OCI-LY7 (cell line): Measurements from ENCODE around the gene MYLIP. TPM values are rescaled to one million over a fixed set of nuclear protein-coding genes. Genes with fewer than 3 reads are reported as not detected.

Source experiments
- BruUV-seq: library from RNA; stranded (reverse); fragments of 400-500 nt; replicated peaks from 2 replicates; lab custom pipeline; 2021; lab: Mats Ljungman, UMichigan
- CTCF ChIA-PET: fragments of 300-600 bp; sonication (Branson Sonifier 250); formaldehyde crosslinking; loops from one replicate; lab custom pipeline; 2022; ENCODE audit warnings: antibody characterized with exemption; ENCODE audit not compliant: unreplicated experiment; lab: Charles Lee
- POLR2A ChIA-PET: fragments of 300-600 bp; sonication (Branson Sonifier 250); formaldehyde crosslinking; loops from one replicate; lab custom pipeline; 2022; ENCODE audit warnings: antibody characterized with exemption; lab: Charles Lee
- DNase-seq: peaks from one replicate; pipeline ENCODE4 v3.0.0-alpha.2; 2015; ENCODE audit warnings: low spot score
- H2AFZ ChIP-seq: fragments of 200-600 bp; sonication (generic), shearing (Covaris generic); 2 replicates; pipeline ENCODE4 v1.6.1; 2014; ENCODE audit warnings: mild to moderate bottlenecking, antibody characterized with exemption, low read length, moderate library complexity
- H3K27ac ChIP-seq: fragments of 200-600 bp; sonication (generic); 2 replicates; pipeline ENCODE4 v1.5.1; 2014; ENCODE audit warnings: mixed run types, low read depth, mild to moderate bottlenecking, moderate library complexity, low read length, inconsistent platforms; ENCODE audit not compliant: poor library complexity, severe bottlenecking
- H3K36me3 ChIP-seq: fragments of 200-600 bp; sonication (generic); 2 replicates; pipeline ENCODE4 v1.6.1; 2014; ENCODE audit warnings: mild to moderate bottlenecking, antibody characterized with exemption, low read length, moderate library complexity, mixed read lengths; ENCODE audit not compliant: insufficient read depth
- H3K4me1 ChIP-seq: fragments of 200-600 bp; sonication (generic); 2 replicates; pipeline ENCODE4 v1.5.1; 2014; ENCODE audit warnings: mild to moderate bottlenecking, low read length; ENCODE audit not compliant: insufficient read depth, poor library complexity, severe bottlenecking
- H3K4me2 ChIP-seq: fragments of 200-600 bp; sonication (generic); 2 replicates; pipeline ENCODE4 v1.6.1; 2014; ENCODE audit warnings: mild to moderate bottlenecking, low read length
- H3K4me3 ChIP-seq: fragments of 200-600 bp; sonication (generic); 2 replicates; pipeline ENCODE4 v1.5.1; 2014; ENCODE audit warnings: mild to moderate bottlenecking, low read depth, low read length; ENCODE audit not compliant: poor library complexity, severe bottlenecking
- H3K79me2 ChIP-seq: fragments of 200-600 bp; sonication (generic); 2 replicates; pipeline ENCODE4 v1.6.1; 2016; ENCODE audit warnings: low read depth, mild to moderate bottlenecking, low read length, moderate library complexity, mixed read lengths; ENCODE audit not compliant: insufficient read depth
- H3K9me2 ChIP-seq: fragments of 200-600 bp; sonication (generic); 2 replicates; pipeline ENCODE4 v1.6.1; 2016; ENCODE audit warnings: mild to moderate bottlenecking, low read length, mixed read lengths; ENCODE audit not compliant: insufficient read depth
- H3K9me3 ChIP-seq: fragments of 200-600 bp; sonication (generic); 2 replicates; pipeline ENCODE4 v1.6.1; 2014; ENCODE audit warnings: mild to moderate bottlenecking, mixed run types, low read length, mixed read lengths
- H4K20me1 ChIP-seq: fragments of 200-600 bp; sonication (generic); 2 replicates; pipeline ENCODE4 v1.6.1; 2014; ENCODE audit warnings: mild to moderate bottlenecking, antibody characterized with exemption, low read length, moderate library complexity, mixed read lengths; ENCODE audit not compliant: insufficient read depth
- CTCF ChIP-seq: fragments of 200-600 bp; sonication (generic); conservative IDR thresholded peaks from 2 replicates; pipeline ENCODE4 v1.5.1; 2014; ENCODE audit warnings: mild to moderate bottlenecking, antibody characterized with exemption, low read length, moderate library complexity, mixed read lengths
- EZH2phosphoT487 ChIP-seq: fragments of 200-600 bp; sonication (generic); IDR thresholded peaks from 2 replicates; pipeline ENCODE4 v1.6.1; 2018; ENCODE audit warnings: low read depth, borderline replicate concordance, mild to moderate bottlenecking, mixed run types, antibody characterized with exemption, low read length, moderate library complexity, mixed read lengths
- intact Hi-C: fragments of 100-400 bp; cut with micrococcal nuclease; formaldehyde crosslinking; loops from one replicate; pipeline ENCODE4 v1.10.0; 2022; ENCODE audit not compliant: unreplicated experiment
- total RNA-seq, 2 experiments: library from RNA; depleted of rRNA in 1 of 2; stranded (reverse); fragments of >200 nt in 1 of 2; shearing (Covaris generic) in 1 of 2; gene quantifications; 2 replicates each; pipeline ENCODE4 v1.2.3, GENCODE V29; 2014 to 2022

The MYLIP gene
- total RNA-seq, 2 experiments from 2014 or later: 8.5 to 15.3 TPM

- TF ChIP-seq EZH2phosphoT487 (no peak), CTCF (no peak; the same call in 1 of the 2 replicates)
- ChIA-PET CTCF (interaction anchor here (1.0 to 1.3 kb wide), 2 partner anchors 11 to 440 kb away, joined by 3 to 4 read pairs; no protein-coding TSS in a partner anchor), POLR2A (interaction anchor here (0.6 to 2.8 kb wide), 13 partner anchors 10 to 1397 kb away, joined by 3 to 10 read pairs (median 4); no protein-coding TSS in a partner anchor)
- Histone ChIP-seq H3K9me2 (no peaks in the 10 kb centered on the region), H3K79me2 (peaks cover 66% of the 10 kb centered on the region), H3K4me1 (peaks cover 38% of the 10 kb centered on the region), H4K20me1 (peaks cover 34% of the 10 kb centered on the region), H3K9me3 (no peaks in the 10 kb centered on the region), H3K4me3 (peak overlapping the region; percentile 99), H2AFZ (no peak overlapping the region; the same call in 1 of the 2 replicates), H3K36me3 (peaks cover 44% of the 10 kb centered on the region), H3K4me2 (peak overlapping the region; percentile 94), H3K27ac (peak overlapping the region; percentile 72)
- intact Hi-C loops: loop anchor here (1.0 to 10.0 kb wide), 3 partner anchors 230 to 884 kb away; partner anchors contain the start of genes DTNBP1 and JARID2
- DNase-seq: peak; percentile 89
- no TSS peak for BruUV-seq
These were observed 2.1 kb downstream of the MYLIP start for GRCh38 chr6:16130932-16131387.

- intact Hi-C loops: loop anchor here (5.0 to 10.0 kb wide), 2 partner anchors 468 to 886 kb away; partner anchors contain the start of genes DTNBP1 and JARID2
These were observed 4.0 kb downstream of the MYLIP start for GRCh38 chr6:16132909-16133308.

More at GRCh38 chr6:16132909-16133308, 4.0 kb downstream of the MYLIP start:
- Histone ChIP-seq H2AFZ (no peak overlapping the region), H4K20me1 (peaks cover 51% of the 10 kb centered on the region), H3K79me2 (peaks cover 86% of the 10 kb centered on the region), H3K4me1 (peaks cover 54% of the 10 kb centered on the region), H3K4me3 (peak overlapping the region; percentile 99), H3K36me3 (peaks cover 59% of the 10 kb centered on the region), H3K4me2 (peak overlapping the region; percentile 94), H3K9me3 (no peaks in the 10 kb centered on the region), H3K27ac (no peak overlapping the region), H3K9me2 (no peaks in the 10 kb centered on the region)
- ChIA-PET CTCF (no interaction called here), POLR2A (interaction anchor here (0.5 to 2.8 kb wide), 3 partner anchors 10 to 65 kb away, joined by 3 to 10 read pairs (median 3); no protein-coding TSS in a partner anchor)
- no peak for TF ChIP-seq EZH2phosphoT487
- no peak for TF ChIP-seq CTCF
- DNase-seq: no peak
- BruUV-seq: no TSS peak
